K562 (cell line): Measurements from ENCODE around the gene FTO. TPM values are rescaled to one million over a fixed set of nuclear protein-coding genes. Genes with fewer than 3 reads are reported as not detected.

ENCODE experiments used
- ATAC-seq: fragments of 200-7000 bp; cut with Tn5 transposase; 3 replicates; pipeline ENCODE4 v1.9.1; 2020; ENCODE audit warnings: moderate library complexity
- BruUV-seq: library from RNA; stranded (reverse); fragments of 400-500 nt; replicated peaks from 2 replicates; lab custom pipeline; 2021; lab: Mats Ljungman, UMichigan
- CTCF ChIA-PET: fragments of 300-600 bp; formaldehyde crosslinking; extraction: SDS; loops from one replicate; lab custom pipeline; 2021; ENCODE audit warnings: low intra/inter-chr PET ratio; lab: Yijun Ruan, JAX
- POLR2A ChIA-PET: fragments of 300-600, 350-650 bp; sonication (Branson Sonifier 250); formaldehyde crosslinking; extraction: SDS; loops from one replicate; lab custom pipeline; 2021; ENCODE audit warnings: antibody characterized with exemption, inconsistent platforms; lab: Yijun Ruan, JAX
- DNase-seq, 4 experiments: peaks; one replicate each; pipeline versions ENCODE4 v3.0.0 to v3.0.0-alpha.2; 2011 to 2018; ENCODE audit warnings: low spot score in 3 of 4, mixed read lengths in 3 of 4; ENCODE audit errors: extremely low read depth in 1 of 4
- FAIRE-seq: peaks from 2 replicates; lab custom pipeline; 2011; peaks lifted over from hg19 to GRCh38; lab: Jason Lieb, UNC
- H2AFZ ChIP-seq: 2 replicates; pipeline ENCODE4 v1.6.0; 2011; ENCODE audit warnings: low read depth, low read length, control low read depth, inconsistent platforms
- H3K27ac ChIP-seq: fragments of 200-600 bp; 3 replicates; pipeline ENCODE4 v1.8.0; 2011; ENCODE audit warnings: low read depth, mild to moderate bottlenecking, control low read depth, inconsistent platforms, low read length, moderate library complexity, mixed read lengths; ENCODE audit errors: extremely low read depth
- H3K27me3 ChIP-seq, 2 experiments: fragments of 300-600 bp in 1 of 2; 2 replicates in 1 of 2; 3 replicates in 1 of 2; pipeline versions ENCODE4 v1.6.0 to v1.8.0; 2011; ENCODE audit warnings: inconsistent platforms in 2 of 2, low read length in 2 of 2, mild to moderate bottlenecking in 1 of 2, mixed read lengths in 1 of 2, moderate library complexity in 1 of 2; ENCODE audit not compliant: control insufficient read depth in 2 of 2, insufficient read depth in 2 of 2
- H3K36me3 ChIP-seq: fragments of 300-600 bp; 3 replicates; pipeline ENCODE4 v1.8.0; 2011; ENCODE audit warnings: mild to moderate bottlenecking, low read length, inconsistent platforms; ENCODE audit not compliant: control insufficient read depth, insufficient read depth
- H3K4me1 ChIP-seq, 2 experiments: fragments of 200-600 bp in 1 of 2; replicated peaks in 1 of 2; 2 replicates in 1 of 2; 3 replicates in 1 of 2; pipeline versions ENCODE4 v1.5.1 to v1.8.0; 2011; ENCODE audit warnings: inconsistent platforms in 2 of 2, low read length in 2 of 2, mild to moderate bottlenecking in 1 of 2, mixed read lengths in 1 of 2, moderate library complexity in 1 of 2; ENCODE audit not compliant: control insufficient read depth in 2 of 2, insufficient read depth in 2 of 2
- H3K4me2 ChIP-seq: 2 replicates; pipeline ENCODE4 v1.6.1; 2011; ENCODE audit warnings: low read length, control low read depth, inconsistent platforms, mixed read lengths; ENCODE audit not compliant: insufficient read depth
- H3K4me3 ChIP-seq: fragments of 200-600 bp; sonication (generic), shearing (Covaris generic); 2 replicates; pipeline ENCODE4 v1.5.1; 2016; ENCODE audit warnings: control low read depth, inconsistent platforms
- H3K79me2 ChIP-seq: fragments of 200-600 bp; 3 replicates; pipeline ENCODE4 v1.8.0; 2011; ENCODE audit warnings: low read length, inconsistent platforms; ENCODE audit not compliant: control insufficient read depth, insufficient read depth
- H3K9ac ChIP-seq, 2 experiments: 2 replicates each; pipeline versions ENCODE4 v1.6.0 to v1.6.1; 2011; ENCODE audit warnings: low read depth in 2 of 2, low read length in 2 of 2, control low read depth in 1 of 2, inconsistent platforms in 1 of 2, mild to moderate bottlenecking in 1 of 2, mixed read lengths in 1 of 2; ENCODE audit not compliant: insufficient read depth in 1 of 2
- H3K9me1 ChIP-seq: one replicate; pipeline ENCODE4 v1.6.0; 2011; ENCODE audit warnings: inconsistent platforms, mild to moderate bottlenecking, low read length, moderate library complexity; ENCODE audit not compliant: control insufficient read depth, insufficient read depth
- H3K9me3 ChIP-seq: replicated peaks from 2 replicates; pipeline ENCODE4 v1.5.1; 2011; ENCODE audit warnings: low read depth, low read length, inconsistent platforms; ENCODE audit not compliant: control insufficient read depth, insufficient read depth
- H4K20me1 ChIP-seq: replicated peaks from 2 replicates; pipeline ENCODE4 v1.6.1; 2011; ENCODE audit warnings: low read length, inconsistent platforms, mixed read lengths; ENCODE audit not compliant: control insufficient read depth, insufficient read depth
- EP300 ChIP-seq: IDR thresholded peaks from 2 replicates; pipeline ENCODE4 v1.6.1; 2012; ENCODE audit warnings: low read length, improper control_type of control experiment
- SRSF1 ChIP-seq: fragments of 200-400 bp; formaldehyde crosslinking; IDR thresholded peaks from 2 replicates; pipeline ENCODE4 v1.6.1; 2017; ENCODE audit warnings: mild to moderate bottlenecking, low read depth, low read length, moderate library complexity
- ZNF609 ChIP-seq: sonication (generic); formaldehyde crosslinking; IDR thresholded peaks from 2 replicates; pipeline ENCODE4 v1.8.1; 2023; ENCODE audit warnings: missing genetic modification reagents, mild to moderate bottlenecking, borderline replicate concordance
- WGBS: fragments of 100-300 bp; shearing (Covaris generic); methylation state at CpG from one replicate; pipeline ENCODE4 v1.1.6; 2016; ENCODE audit warnings: low coverage, mixed read lengths; ENCODE audit not compliant: insufficient coverage; ENCODE audit errors: missing lambda C conversion rate; 5-methylcytosine and 5-hydroxymethylcytosine counted together
- in situ Hi-C: fragments of 300-500 bp; cut with MboI; formaldehyde crosslinking; loops from 4 replicates; pipeline ENCODE4 v1.15.0; 2018; ENCODE audit warnings: inconsistent platforms, mixed read lengths
- intact Hi-C: fragments of 100-400 bp; cut with micrococcal nuclease; formaldehyde crosslinking; loops from 2 replicates; pipeline ENCODE4 v1.14.2; 2022
- polyA plus RNA-seq, 8 experiments: library from polyadenylated mRNA; depleted of rRNA in 4 of 8; stranded (reverse) in 5 of 8; unstranded in 3 of 8; fragments of >200 nt; fragmentation: Nextera tagmentation in 2 of 8; fragmentation: Illumina TruSeq in 1 of 8; extraction: Ambion mirVana in 2 of 8; extraction: Trizol in 1 of 8; gene quantifications; 2 replicates each; pipeline versions ENCODE4 v1.2.1 to v1.2.3, GENCODE V29; 2011 to 2014; ENCODE audit warnings: inconsistent platforms in 1 of 8, missing spikeins in 1 of 8
- total RNA-seq, 7 experiments: library from RNA; depleted of rRNA in 6 of 7; stranded (reverse); fragments of >200 nt in 6 of 7; fragmentation: Illumina TruSeq in 2 of 7; extraction: Trizol in 2 of 7; gene quantifications; 2 replicates each; pipeline versions ENCODE4 v1.2.1 to v1.2.3, GENCODE V29; 2011 to 2021; ENCODE audit warnings: low replicate concordance in 1 of 7

The FTO gene
- total and polyA plus RNA-seq, 9 of the 15 experiments (the other 6 are each of a cell fraction or from before 2014, with no cell fraction given) = 11.3 to 27.7 (median 25.5) TPM

- Histone ChIP-seq H3K4me2 (no peak overlapping the region), H4K20me1 (no peaks in the 10 kb centered on the region), H3K9me1 (no peaks in the 10 kb centered on the region), H3K79me2 (no peaks in the 10 kb centered on the region), H3K27me3 (no peaks in the 10 kb centered on the region), H3K9me3 (no peaks in the 10 kb centered on the region), H2AFZ (no peak overlapping the region), H3K4me3 (no peak overlapping the region), H3K4me1 (no peaks in the 10 kb centered on the region), H3K27ac (no peak overlapping the region), H3K9ac (no peak overlapping the region), H3K36me3 (no peaks in the 10 kb centered on the region)
- POLR2A ChIA-PET = no interaction called here
- ATAC-seq = no peak
- WGBS = 10% methylated on average over 6 of the region's 6 CpGs
- no peak for TF ChIP-seq ZNF609 (CRISPR knock-in tag)
- TF ChIP-seq SRSF1 = no peak
- no peak for TF ChIP-seq EP300
- FAIRE-seq = no peak
- DNase-seq = no peak
- CTCF ChIA-PET = no interaction called here
- intact Hi-C loops = no loop called here
- BruUV-seq = no TSS peak
- in situ Hi-C loops = no loop called here
Measured at GRCh38 chr16:53960954-53961616, 257.1 kb downstream of the FTO start.
